RKO (cell line): Measurements from ENCODE around the gene HERPUD2.

ENCODE experiments used
- DNase-seq: peaks from one replicate; pipeline ENCODE4 v3.0.0-alpha.2; 2016; ENCODE audit warnings: low spot score

Gene HERPUD2

GRCh38 chr7:35694784-35695472, at the start of gene HERPUD2:
TSS of gene HERPUD2 (minus strand) at chr7:35695135. CDS start at chr7:35694330, 805 bp downstream.
- peak; percentile 93 for DNase-seq

- no peak for DNase-seq
Measured at GRCh38 chr7:35738889-35739288, 44.0 kb upstream of the HERPUD2 start.

- DNase-seq: no peak
Measured at GRCh38 chr7:35736725-35737124, 41.8 kb upstream of the HERPUD2 start.

- DNase-seq: no peak
Measured at GRCh38 chr7:35735396-35735795, 40.5 kb upstream of the HERPUD2 start.

- no peak for DNase-seq
Measured at GRCh38 chr7:35734001-35734483, 39.1 kb upstream of the HERPUD2 start.

- DNase-seq: no peak
Measured at GRCh38 chr7:35731349-35731748, 36.4 kb upstream of the HERPUD2 start.

- no peak for DNase-seq
Measured at GRCh38 chr7:35729061-35729783, 34.3 kb upstream of the HERPUD2 start.

GRCh38 chr7:35728412-35729060, 33.6 kb upstream of the HERPUD2 start:
- DNase-seq: no peak

- DNase-seq: peak; percentile 10
Measured at GRCh38 chr7:35727571-35727970, 32.6 kb upstream of the HERPUD2 start.

GRCh38 chr7:35726654-35727053, 31.7 kb upstream of the HERPUD2 start:
- no peak for DNase-seq

- no peak for DNase-seq
Measured at GRCh38 chr7:35725280-35725680, 30.3 kb upstream of the HERPUD2 start.

GRCh38 chr7:35723011-35723410, 28.1 kb upstream of the HERPUD2 start:
- peak; percentile 74 for DNase-seq

- DNase-seq: no peak
Measured at GRCh38 chr7:35722054-35722849, 27.3 kb upstream of the HERPUD2 start.

- DNase-seq: no peak
Measured at GRCh38 chr7:35721288-35721687, 26.4 kb upstream of the HERPUD2 start.

GRCh38 chr7:35720849-35721248, 25.9 kb upstream of the HERPUD2 start:
- no peak for DNase-seq

- DNase-seq: no peak
Measured at GRCh38 chr7:35720032-35720431, 25.1 kb upstream of the HERPUD2 start.

- DNase-seq: no peak
Measured at GRCh38 chr7:35718047-35718446, 23.1 kb upstream of the HERPUD2 start.

- DNase-seq: no peak
Measured at GRCh38 chr7:35717516-35717915, 22.6 kb upstream of the HERPUD2 start.

GRCh38 chr7:35717013-35717412, 22.1 kb upstream of the HERPUD2 start:
- DNase-seq: no peak

- DNase-seq: no peak
Measured at GRCh38 chr7:35716038-35716803, 21.3 kb upstream of the HERPUD2 start.

GRCh38 chr7:35714862-35715261, 19.9 kb upstream of the HERPUD2 start:
- no peak for DNase-seq
